ENCODE results near the gene LDHAL6B. TPM values are rescaled to one million over a fixed set of nuclear protein-coding genes. Genes with fewer than 3 reads are reported as not detected.

Gene LDHAL6B
- polyA plus RNA-seq, 1 of the 3 experiments (the other 2 are of a cell fraction), result not detected

- no peak for TF ChIP-seq MAX (IDR thresholded peaks at IDR 0.05; ENCODE audit: low read depth)
- no peak for TF ChIP-seq ZBTB33 (IDR thresholded peaks at IDR 0.05; ENCODE audit: borderline replicate concordance, low read depth)
- TF ChIP-seq GABPA (IDR thresholded peaks at IDR 0.05; ENCODE audit: low read depth), result no peak
- no peak for TF ChIP-seq RAD21 (IDR thresholded peaks at IDR 0.05; ENCODE audit: low read length)
- no peak for TF ChIP-seq GATA2 (CRISPR knock-in tag; IDR thresholded peaks at IDR 0.05)
- TF ChIP-seq RFX5 (IDR thresholded peaks at IDR 0.05; ENCODE audit: low read length), result no peak
- no peak for TF ChIP-seq MXI1 (IDR thresholded peaks at IDR 0.05; ENCODE audit: low read depth, low read length)
- no peak for TF ChIP-seq TEAD4 (IDR thresholded peaks at IDR 0.05; ENCODE audit: borderline replicate concordance, insufficient read depth)
- DNase-seq, result no peak
- H3K9ac ChIP-seq, result no peak overlapping the region
- no peaks in the 10 kb centered on the region for H3K79me2 ChIP-seq (ENCODE audit: insufficient read depth)
- peaks cover 0 to 17% of the 10 kb centered on the region in 2 experiments; a peak in 2 of 4 replicates for H3K4me1 ChIP-seq (ENCODE audit: control insufficient read depth in 1 of 2, insufficient read depth in 2 of 2, low read depth in 1 of 2, low read length in 1 of 2)
- H3K4me2 ChIP-seq, result no peak overlapping the region
- H3K27me3 ChIP-seq (ENCODE audit: insufficient read depth), result no peaks in the 10 kb centered on the region
- ChIA-PET CTCF (interaction anchor here (1.1 to 1.2 kb wide), 3 partner anchors 23 to 32 kb away, joined by 3 to 4 read pairs (median 4); no protein-coding TSS in a partner anchor), POLR2A (no interaction called here)
- H3K4me3 ChIP-seq (ENCODE audit: low read depth in 2 of 2, low read length in 1 of 2), result no peak overlapping the region
- peaks cover 12% of the 10 kb centered on the region for H3F3A ChIP-seq (replicated peaks; ENCODE audit: insufficient read depth)
- H3K9me3 ChIP-seq, result no peaks in the 10 kb centered on the region
- 100% methylated on average over 3 of the region's 3 CpGs for WGBS (ENCODE audit: low lambda C conversion rate)
- peaks cover 0 to 29% of the 10 kb centered on the region in 2 experiments for H3K36me3 ChIP-seq (replicated peaks in 1 of 2; ENCODE audit: control insufficient read depth in 1 of 2, insufficient read depth in 2 of 2, low read length in 1 of 2)
- H4K20me1 ChIP-seq (ENCODE audit: insufficient read depth), result no peaks in the 10 kb centered on the region
- no peak overlapping the region for H3K27ac ChIP-seq (ENCODE audit: low read depth in 2 of 2, low read length in 1 of 2)
- H3K9me2 ChIP-seq, result no peaks in the 10 kb centered on the region
- H2AFZ ChIP-seq (ENCODE audit: low read depth), result no peak overlapping the region
Observed at GRCh38 chr15:59223736-59224135, 17.1 kb downstream of the LDHAL6B start.

- H3K79me2 ChIP-seq (ENCODE audit: insufficient read depth), result no peaks in the 10 kb centered on the region
- peaks cover 12% of the 10 kb centered on the region for H3F3A ChIP-seq (replicated peaks; ENCODE audit: insufficient read depth)
- POLR2A ChIA-PET, result no interaction called here
- no peak overlapping the region for H3K4me2 ChIP-seq
- H3K9me3 ChIP-seq, result no peaks in the 10 kb centered on the region
- no peak overlapping the region for H2AFZ ChIP-seq (ENCODE audit: low read depth)
- H3K36me3 ChIP-seq (replicated peaks in 1 of 2; ENCODE audit: control insufficient read depth in 1 of 2, insufficient read depth in 2 of 2, low read length in 1 of 2), result peaks cover 0 to 24% of the 10 kb centered on the region in 2 experiments
- 90% methylated on average over 7 of the region's 7 CpGs for WGBS (ENCODE audit: low lambda C conversion rate)
- DNase-seq, result no peak
- H3K4me1 ChIP-seq (ENCODE audit: control insufficient read depth in 1 of 2, insufficient read depth in 2 of 2, low read depth in 1 of 2, low read length in 1 of 2), result peaks cover 0 to 17% of the 10 kb centered on the region in 2 experiments; a peak in 2 of 4 replicates
- H3K9ac ChIP-seq, result no peak overlapping the region
- peak; percentile 54 for TF ChIP-seq NFIC (IDR thresholded peaks at IDR 0.05; ENCODE audit: borderline replicate concordance)
- no peak for TF ChIP-seq EP300 (IDR thresholded peaks at IDR 0.05; ENCODE audit: borderline replicate concordance in 1 of 2, low read depth in 1 of 2, low read length in 1 of 2)
- H3K27me3 ChIP-seq (ENCODE audit: insufficient read depth), result no peaks in the 10 kb centered on the region
- H3K4me3 ChIP-seq (ENCODE audit: low read depth in 2 of 2, low read length in 1 of 2), result no peak overlapping the region
- no peak overlapping the region for H3K27ac ChIP-seq (ENCODE audit: low read depth in 2 of 2, low read length in 1 of 2)
- no peaks in the 10 kb centered on the region for H4K20me1 ChIP-seq (ENCODE audit: insufficient read depth)
- CTCF ChIA-PET, result interaction anchor here (1.2 kb wide), 2 partner anchors 23 to 31 kb away, joined by 3 to 4 read pairs; no protein-coding TSS in a partner anchor
- no peaks in the 10 kb centered on the region for H3K9me2 ChIP-seq
Observed at GRCh38 chr15:59224474-59224873, 17.8 kb downstream of the LDHAL6B start.
